SHP77 treated with DMSO at 0.1 percent for 48 hours (cell line): ENCODE data around the gene MIA2.
"Not testable (repeated sequence)": the region's sequence is repeated elsewhere in the genome, so short reads cannot be mapped to it uniquely, and the experiment has no call there.

Experiments
- DNase-seq: peaks from one replicate; lab custom pipeline; 2025; lab: John Stamatoyannopoulos, UW

Gene MIA2, protein sequence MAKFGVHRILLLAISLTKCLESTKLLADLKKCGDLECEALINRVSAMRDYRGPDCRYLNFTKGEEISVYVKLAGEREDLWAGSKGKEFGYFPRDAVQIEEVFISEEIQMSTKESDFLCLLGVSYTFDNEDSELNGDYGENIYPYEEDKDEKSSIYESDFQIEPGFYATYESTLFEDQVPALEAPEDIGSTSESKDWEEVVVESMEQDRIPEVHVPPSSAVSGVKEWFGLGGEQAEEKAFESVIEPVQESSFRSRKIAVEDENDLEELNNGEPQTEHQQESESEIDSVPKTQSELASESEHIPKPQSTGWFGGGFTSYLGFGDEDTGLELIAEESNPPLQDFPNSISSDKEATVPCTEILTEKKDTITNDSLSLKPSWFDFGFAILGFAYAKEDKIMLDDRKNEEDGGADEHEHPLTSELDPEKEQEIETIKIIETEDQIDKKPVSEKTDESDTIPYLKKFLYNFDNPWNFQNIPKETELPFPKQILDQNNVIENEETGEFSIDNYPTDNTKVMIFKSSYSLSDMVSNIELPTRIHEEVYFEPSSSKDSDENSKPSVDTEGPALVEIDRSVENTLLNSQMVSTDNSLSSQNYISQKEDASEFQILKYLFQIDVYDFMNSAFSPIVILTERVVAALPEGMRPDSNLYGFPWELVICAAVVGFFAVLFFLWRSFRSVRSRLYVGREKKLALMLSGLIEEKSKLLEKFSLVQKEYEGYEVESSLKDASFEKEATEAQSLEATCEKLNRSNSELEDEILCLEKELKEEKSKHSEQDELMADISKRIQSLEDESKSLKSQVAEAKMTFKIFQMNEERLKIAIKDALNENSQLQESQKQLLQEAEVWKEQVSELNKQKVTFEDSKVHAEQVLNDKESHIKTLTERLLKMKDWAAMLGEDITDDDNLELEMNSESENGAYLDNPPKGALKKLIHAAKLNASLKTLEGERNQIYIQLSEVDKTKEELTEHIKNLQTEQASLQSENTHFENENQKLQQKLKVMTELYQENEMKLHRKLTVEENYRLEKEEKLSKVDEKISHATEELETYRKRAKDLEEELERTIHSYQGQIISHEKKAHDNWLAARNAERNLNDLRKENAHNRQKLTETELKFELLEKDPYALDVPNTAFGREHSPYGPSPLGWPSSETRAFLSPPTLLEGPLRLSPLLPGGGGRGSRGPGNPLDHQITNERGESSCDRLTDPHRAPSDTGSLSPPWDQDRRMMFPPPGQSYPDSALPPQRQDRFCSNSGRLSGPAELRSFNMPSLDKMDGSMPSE (N-terminal part only)

DNA sequence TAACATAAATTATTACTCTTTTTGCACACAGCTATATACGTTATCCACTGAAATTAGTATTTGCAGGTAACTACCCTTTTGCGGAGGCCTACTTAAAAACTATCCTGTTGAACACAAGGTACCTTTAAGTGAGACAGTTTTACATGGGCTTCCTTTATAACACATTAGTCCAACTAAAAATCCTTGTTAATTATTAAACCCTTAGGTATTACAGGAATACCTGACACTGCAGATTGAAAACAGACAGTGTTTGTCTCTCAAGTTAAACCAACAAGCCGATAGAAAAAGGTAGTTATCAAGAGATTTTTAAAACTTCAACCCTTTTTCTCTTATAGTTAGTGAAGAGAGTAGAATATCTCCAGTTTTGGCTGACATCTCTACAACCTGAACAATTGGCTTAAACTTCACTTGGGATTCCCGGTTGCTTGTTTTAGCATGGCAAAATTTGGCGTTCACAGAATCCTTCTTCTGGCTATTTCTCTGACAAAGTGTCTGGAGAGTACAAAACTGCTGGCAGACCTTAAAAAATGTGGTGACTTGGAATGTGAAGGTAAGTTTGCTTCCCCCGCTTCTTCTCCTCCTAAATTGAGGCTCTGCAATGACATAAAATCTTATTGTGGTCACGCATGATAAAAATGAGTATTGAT is at the start of gene MIA2:
Gene MIA2 (plus strand): TSS at position 236 of the 647 bp plus-strand sequence. CDS start 200 bp downstream, at position 436.
- DNase-seq = no peak

DNA sequence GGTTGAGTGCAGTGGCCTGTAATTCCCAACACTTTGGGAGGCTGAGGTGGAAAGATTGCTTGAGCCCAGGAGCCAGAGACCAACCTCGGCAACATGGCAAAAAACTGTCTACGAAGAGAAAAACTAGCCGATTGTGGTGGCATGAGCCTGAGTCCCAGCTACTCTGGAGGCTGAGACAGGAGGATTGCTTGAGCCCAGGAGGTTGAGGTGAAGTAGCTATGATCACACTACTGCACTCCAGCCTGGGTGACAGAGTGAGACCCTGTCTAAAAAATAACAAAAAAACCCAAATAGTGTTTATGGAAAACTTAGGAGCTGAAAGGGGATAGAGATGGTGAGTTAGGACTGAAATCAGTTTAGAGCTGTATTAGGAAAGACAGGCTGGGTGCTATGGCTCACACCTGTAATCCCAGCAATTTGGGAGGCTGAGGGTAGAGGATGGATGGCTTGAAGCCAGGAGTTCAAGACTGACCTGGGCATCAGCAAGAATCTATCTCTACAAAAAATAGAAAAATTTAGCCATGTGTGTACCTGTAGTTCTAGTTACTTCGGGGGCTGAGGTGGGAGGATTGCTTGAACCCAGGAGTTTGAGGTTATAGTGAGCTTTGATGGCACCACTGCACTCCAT is 49.0 kb upstream of the MIA2 start:
- no peak for DNase-seq

DNA sequence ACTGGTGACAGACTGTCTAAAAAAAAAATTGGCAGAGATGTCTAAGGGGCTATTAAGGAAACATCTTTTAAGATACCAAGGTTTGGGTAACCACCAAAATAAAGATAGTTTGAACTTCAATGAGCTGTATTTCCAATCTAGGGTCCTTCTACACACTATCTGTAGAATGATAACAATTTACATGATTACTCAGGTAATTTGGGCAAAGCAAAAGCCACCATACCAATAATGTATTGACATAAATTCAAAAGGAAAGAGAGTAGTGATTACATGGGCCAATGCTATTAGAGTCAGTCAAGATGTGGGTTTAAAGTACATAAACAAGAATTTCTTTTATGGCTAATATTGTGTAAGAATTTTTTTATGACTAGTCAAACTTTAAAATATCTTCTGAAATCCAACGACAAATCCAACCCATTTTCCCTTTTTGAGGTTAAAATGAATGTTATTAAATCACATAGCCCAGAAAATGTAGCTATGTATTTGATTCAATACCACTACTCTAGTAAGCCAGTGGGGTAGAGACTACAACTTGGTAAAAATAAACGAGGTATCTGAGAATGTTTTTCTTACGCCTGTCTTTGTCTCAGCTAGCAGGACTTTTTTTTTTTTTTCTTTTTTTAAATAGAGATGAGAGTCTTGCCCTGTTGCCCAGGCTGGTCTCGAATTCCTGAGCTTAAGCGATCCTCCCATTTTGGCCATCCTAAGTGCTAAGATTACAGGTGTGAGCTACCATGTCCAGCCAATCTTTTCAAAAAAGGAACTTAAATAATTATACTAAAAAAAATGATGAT is 48.3 kb upstream of the MIA2 start:
- no peak for DNase-seq

DNA sequence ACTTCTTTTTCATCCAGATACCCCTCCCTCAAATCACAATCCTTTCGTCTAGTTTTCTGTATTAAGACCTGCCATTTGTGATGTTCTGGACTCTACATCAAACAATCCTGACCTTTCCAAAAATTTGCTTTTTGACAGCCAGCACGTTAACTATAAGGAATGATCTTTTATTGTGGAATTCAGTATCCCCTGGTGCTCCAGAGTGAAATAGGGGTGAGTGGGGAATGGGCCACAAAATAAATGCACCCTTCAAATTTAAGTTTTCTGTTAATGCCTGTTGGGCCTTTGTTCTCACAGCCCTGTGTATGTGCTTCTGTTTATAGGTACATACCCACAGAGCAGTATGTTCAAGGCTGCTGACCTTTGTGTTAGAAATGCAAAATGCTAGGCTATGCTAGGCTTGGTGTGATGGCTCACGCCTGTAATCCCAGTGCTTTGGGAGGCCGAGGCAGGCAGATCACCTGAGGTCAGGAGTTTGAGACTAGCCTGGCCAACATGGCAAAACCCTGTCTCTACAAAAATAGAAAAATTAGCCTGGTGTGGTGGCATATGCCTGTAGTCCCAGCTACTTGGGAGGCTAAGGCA is 46.7 kb upstream of the MIA2 start:
- DNase-seq = no peak

DNA sequence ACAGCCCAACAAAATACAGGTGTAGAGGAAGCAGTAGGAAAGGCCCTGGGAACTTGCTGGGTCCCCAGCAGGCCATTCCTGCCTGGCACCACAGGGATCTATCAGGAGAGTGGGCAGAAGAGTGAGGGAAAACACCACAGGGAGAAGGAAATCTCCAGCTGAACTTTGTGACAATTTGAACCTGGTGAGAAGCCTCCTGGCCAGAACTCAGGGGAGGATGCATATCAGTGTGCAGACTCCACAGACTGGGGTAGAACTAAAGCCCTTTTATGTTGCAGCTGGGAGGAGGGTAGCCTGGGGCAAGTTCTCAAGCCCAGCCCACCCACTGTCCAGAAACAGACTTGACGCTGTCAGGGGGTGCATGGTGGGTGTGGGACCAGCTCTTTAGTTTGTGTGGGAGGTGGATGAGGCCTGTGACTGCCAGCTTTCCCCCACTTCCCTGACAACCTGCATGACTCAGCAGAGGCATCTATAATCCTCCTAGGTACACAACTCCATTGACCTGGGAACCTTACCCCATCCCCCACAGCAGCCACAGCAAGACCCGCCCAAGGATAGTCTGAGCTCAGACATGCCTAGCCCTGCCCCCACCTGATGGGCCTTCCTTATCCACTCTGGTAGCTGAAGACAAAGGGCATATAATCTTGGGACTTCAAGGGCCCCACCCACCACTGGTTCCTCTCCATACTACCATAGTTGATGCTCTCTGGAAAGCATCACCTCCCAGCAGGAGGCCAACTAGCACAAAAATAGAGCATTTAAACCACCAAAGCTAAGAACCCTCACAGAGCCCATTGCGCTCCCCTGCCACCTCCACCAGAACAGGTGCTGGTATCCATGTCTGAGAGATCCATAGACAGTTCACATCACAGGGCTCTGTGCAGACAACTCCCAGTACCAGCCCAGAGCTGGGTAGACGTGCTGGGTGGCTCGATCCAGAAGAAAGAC is 29.8 kb upstream of the MIA2 start:
- no peak for DNase-seq

DNA sequence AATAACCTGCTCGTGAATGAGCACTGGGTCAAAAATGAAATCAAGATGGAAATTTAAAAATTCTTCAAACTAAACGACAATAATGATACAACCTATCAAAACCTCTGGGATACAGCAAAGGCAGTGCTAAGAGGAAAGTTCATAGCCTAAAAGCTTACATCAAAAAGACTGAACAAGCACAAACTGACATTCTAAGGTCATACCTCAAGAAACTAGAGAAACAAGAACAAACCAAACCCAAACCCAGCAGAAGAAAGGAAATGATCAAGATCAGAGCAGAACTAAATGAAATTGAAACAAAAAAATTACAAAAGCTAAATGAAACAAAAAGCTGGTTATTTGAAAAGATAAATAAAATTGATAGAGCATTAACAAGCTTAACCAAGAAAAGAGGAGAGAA is 26.3 kb upstream of the MIA2 start:
- not testable (repeated sequence) for DNase-seq

DNA sequence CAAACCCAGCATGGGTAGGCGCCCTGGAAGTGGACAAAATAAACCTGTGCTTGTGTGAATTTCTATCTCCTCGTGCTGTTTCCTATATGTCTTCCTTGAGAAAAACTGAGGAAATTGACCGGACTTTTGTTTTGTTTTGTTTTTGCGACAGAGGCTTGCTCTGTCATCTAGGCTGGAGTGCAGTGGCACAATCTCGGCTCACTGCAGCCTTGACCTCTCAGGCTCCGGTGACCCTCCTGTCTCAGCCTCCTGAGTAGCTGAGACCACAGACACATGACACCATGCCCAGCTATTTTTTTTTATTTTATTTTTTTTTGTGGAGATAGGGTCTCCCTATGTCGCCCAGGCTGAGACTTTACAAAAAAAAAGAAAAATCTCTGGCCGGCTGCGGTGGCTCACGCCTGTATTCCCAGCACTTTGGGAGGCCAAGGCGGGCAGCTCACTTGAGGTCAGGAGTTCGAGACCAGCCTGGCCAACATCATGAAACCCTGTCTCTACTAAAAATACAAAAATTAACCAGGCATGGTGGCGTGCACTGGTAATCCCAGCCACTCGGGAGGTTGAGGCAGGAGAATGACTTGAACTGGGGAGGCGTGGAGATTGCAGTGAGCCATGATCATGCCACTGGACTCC is 22.5 kb upstream of the MIA2 start:
- DNase-seq = no peak

DNA sequence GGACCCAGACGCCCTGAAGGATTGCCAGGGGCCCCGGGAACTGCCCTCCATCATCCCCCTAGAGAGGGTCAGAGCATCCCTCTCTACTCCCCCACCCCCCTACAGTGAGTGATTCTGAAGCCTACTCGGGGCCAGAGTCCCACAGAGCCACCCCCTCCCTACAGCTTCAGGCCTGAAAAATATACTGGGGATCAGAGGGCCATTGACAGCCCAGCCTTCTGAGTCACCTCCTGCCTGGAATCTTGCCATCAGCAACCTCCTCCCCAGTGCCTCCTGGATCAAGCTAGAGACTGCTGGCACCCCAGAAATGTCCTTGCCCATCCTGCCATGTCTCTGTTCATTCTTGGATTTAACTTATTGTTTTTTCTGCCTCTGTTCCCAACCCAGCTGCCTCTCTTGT is 21.7 kb upstream of the MIA2 start:
- no peak for DNase-seq

DNA sequence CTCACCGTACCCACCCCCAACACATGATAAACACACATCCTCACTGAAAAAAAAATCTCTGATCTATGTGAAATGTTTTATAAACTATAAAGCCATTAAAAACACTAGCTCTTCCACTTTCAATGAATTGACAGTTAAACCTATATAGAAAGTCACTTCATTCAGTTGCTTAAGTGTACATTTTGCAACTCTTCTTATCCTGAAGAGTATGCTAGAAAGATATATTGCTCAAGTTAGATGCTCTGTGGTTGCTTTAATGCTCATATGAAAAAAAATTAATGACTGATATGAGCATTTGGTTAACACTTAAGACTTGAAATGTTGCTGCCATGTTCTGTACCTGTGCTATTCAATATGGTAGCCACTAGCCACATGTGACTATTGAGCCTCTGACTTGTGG is 21.0 kb upstream of the MIA2 start:
- no peak for DNase-seq

DNA sequence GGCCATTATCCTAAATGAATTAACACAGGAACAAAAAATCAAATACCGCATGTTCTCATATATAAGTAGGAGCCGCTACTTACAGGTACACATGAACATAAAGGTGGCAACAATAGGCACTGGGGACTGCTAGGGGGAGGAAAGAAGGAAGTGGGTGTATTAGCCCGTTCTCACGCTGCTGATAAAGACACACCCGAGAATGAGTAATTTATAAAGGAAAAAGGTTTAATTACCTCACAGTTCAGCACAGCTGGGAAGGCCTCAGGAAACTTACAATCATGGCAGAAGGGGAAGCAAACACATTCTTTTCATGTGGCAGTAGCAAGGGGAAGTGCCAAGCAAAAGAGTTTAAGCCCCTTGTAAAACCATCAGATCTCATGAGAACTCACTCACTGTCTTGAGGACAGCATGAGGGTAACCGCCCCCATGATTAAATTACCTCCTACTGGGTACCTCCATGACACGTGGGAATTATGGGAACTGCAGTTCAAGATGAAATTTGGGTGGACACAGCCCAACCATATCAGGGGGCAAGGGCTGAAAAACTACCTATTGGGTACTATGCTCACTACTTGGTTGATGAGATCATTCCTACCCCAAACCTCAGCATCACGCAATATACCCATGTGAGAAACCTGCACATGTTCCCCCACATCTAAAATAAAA is 16.4 kb upstream of the MIA2 start:
- no peak for DNase-seq

DNA sequence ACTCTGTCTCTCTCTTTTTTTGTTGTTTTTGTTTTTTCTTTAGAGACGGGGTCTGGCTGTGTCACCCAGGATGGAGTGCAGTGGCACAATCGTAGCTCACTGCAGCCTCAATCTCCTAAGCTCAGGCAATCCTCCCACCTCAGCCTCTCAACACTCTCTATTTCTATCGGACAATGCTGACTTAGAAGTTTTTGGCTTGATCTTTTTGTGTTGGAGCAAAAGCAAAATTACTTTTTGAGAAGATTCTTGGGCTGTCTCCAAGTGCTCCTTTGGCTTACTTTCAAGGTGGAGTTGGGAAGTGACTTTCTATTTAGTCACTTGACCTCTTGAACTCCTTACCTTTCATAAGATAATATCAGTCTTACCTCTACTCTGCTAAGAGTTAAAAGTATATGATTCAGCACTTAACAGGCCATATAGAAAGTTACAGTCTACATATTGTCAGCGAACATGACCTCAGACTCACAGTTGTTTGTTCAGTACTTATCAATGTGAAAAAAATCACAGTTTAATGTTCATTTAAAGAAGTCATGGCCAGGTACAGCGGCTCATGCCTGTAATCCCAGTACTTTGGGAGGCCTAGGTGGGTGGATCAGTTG is 15.4 kb upstream of the MIA2 start:
- DNase-seq = no peak

DNA sequence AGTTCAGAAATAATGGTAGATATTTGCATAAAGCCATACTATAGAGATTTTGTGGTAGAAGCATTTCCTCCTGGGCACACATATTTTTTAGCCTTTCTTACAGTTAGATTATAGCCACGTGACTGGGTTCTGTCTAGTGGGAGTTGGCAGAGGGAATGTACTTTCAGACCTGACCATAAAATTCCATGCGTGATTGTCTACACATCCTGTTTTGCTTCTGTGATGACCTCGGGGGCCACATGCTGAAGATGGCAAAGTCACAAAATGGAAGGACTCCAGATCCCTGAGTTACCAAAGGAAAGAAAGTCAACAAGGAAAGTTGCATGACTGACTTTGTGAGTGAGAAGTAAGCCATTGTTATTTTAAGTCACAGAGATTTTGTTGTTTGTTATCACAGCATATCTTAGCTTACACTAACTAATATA is 14.6 kb upstream of the MIA2 start:
- DNase-seq = no peak

DNA sequence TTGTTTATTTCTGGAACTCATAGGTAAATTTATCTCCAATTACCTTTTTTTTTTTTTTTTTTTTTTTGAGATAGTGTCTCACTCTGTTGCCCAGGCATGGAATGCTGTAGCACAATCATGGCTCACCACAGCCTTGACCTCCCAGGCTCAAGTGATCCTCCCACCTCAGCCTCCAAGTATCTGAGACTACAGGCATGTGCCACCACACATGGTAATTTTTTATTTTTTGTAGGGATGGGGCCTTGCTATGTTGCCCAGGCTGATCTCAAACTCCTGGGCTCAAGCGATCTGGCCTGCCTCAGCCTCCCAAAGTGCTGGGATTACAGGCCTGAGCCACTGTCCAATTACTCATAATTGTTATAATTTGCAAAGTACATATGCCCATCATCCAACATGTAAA is 13.2 kb upstream of the MIA2 start:
- not testable (repeated sequence) for DNase-seq

DNA sequence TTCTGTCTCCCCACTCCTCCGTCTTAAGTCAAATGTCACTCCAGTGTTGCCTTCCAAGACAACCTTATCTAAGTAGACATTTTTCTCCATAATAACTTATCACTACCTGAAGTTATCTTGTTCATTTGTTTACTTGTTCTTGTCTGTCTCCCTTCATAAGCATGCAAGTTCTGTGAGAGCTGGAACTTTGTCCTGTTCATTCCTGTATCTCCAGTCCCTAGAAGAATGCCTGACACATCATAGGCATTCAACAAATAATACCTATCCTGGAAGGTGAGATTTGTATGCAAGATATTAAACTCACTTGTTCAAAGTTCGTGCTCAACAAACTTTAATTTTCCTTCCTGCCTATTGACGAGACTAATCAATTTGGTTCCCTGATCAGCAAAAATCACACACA is 5.7 kb upstream of the MIA2 start:
- no peak for DNase-seq

DNA sequence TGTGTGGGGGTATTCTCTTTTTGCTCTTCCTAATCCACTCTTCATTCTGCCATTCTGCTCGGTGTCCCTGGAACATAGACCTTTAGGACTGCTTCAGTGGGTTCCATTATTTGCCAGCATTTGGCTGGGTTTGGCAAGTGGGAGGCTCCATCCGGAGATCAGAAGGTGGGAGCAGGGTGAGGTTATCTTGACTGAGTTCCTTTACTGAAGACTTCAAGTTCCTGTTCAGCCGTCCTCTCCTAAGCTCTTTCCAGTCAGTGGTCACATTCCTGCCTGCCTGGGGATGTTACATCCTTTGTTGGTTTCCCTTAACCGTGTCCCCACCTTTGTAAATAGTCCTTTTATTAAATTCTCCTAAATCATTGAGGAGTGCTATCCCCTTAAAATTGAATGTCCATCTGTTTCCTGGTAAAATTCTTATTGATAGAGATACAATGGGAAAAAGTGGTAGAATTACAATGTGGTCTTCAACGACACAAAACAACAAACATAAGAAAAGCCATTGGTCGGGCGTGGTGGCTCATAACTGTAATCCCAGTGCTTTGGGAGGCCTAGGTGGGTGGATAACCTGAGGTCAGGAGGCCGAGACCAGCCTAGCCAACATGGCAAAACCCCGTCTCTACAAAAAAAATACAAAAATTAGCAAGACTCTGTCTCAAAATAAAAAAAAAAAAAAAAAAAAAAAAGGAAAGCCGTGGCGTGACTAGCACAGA is 5.0 kb upstream of the MIA2 start:
- DNase-seq = no peak

DNA sequence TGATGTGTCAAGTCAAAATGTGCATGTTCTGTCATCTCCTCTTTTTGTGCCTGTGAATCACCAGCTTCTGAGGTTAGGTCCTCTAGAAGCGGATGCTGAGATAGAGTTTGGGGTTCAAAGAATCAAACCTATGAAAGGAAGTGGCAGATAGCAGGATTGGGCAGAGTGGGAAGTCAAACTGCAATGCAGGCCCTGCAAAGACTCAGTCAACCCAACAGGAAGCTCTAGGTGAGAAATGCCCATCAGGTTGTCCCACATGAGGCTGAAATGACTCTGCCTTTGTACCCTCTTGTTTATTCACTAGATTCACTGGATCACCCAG is 4.5 kb upstream of the MIA2 start:
- DNase-seq = no peak

DNA sequence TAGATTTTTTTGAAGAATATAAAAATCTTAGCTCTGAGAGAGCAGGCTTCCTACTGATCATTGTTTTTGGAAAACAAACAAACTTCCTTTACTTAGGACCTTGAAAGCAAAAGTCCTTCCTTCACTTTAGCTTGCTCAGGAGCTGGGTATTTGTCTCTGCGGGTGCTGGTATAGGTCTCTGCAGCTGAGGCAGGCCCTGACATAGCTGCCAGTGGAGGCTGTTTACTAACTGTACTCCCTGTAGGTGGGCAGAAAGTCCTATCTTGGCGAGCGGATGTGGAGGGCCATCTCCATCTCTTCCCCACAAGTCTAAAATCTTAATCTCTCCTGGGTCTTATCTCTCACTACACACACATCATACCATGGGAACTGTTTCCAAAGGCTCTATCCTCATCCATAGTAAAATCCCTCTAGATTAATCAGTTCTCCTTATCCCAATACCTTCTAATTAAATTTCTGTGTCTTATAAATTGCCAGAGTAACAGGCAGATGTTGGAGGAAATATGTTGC is 4.1 kb upstream of the MIA2 start:
- DNase-seq = no peak
